Sigmoid colon (tissue), 7 donors: ENCODE data around the gene SCYGR6. TPM values are rescaled to one million over a fixed set of nuclear protein-coding genes. Genes with fewer than 3 reads are reported as not detected.

Experiments used
- DNase-seq: peaks from one replicate; pipeline ENCODE4 v3.0.0-alpha.2; 2019
- H3K27ac ChIP-seq, 4 donors: fragments of 200-600 bp; sonication (generic); one replicate each; pipeline ENCODE4 v1.5.1; 2016 to 2019; ENCODE audit warnings: mild to moderate bottlenecking in 1 of 4
- H3K27me3 ChIP-seq, 3 donors: fragments of 200-600 bp; sonication (generic); one replicate each; pipeline ENCODE4 v1.5.1; 2019; ENCODE audit warnings: mild to moderate bottlenecking in 1 of 3
- H3K36me3 ChIP-seq, 4 donors: fragments of 200-600 bp; sonication (generic); one replicate each; pipeline ENCODE4 v1.5.1; 2016 to 2019
- H3K4me1 ChIP-seq, 4 donors: fragments of 200-600 bp; sonication (generic); one replicate each; pipeline ENCODE4 v1.5.1; 2017 to 2019
- H3K4me3 ChIP-seq, 4 donors: fragments of 200-600 bp; sonication (generic); one replicate each; pipeline ENCODE4 v1.5.1; 2017 to 2019; ENCODE audit warnings: mild to moderate bottlenecking in 2 of 4, moderate library complexity in 1 of 4
- H3K9me3 ChIP-seq, 4 donors: fragments of 200-600 bp in 3 of 4; sonication (generic) in 3 of 4; one replicate each; pipeline versions ENCODE4 v1.5.1 to v1.6.1; 2013 to 2019
- CTCF ChIP-seq, 4 experiments: fragments of 450-650 bp in 3 of 4; fragments of 200-600 bp in 1 of 4; IDR thresholded peaks; one replicate each; pipeline ENCODE4 v1.5.1; 2016 to 2019; ENCODE audit warnings: antibody characterized with exemption in 4 of 4, mild to moderate bottlenecking in 3 of 4, moderate library complexity in 2 of 4
- EP300 ChIP-seq, 4 donors: sonication (generic); formaldehyde crosslinking; IDR thresholded peaks; one replicate each; pipeline ENCODE4 v1.6.1; 2017; ENCODE audit warnings: antibody characterized with exemption in 4 of 4
- POLR2A ChIP-seq, 2 donors: fragments of 450-650 bp; IDR thresholded peaks; one replicate each; pipeline ENCODE4 v1.6.1; 2016; ENCODE audit warnings: antibody characterized with exemption in 2 of 2, mild to moderate bottlenecking in 2 of 2, moderate library complexity in 2 of 2
- POLR2AphosphoS5 ChIP-seq, 4 donors: sonication (generic); formaldehyde crosslinking; IDR thresholded peaks; one replicate each; pipeline ENCODE4 v1.6.1; 2017; ENCODE audit warnings: antibody characterized with exemption in 4 of 4
- WGBS, 2 donors: extraction: QIAGEN DNeasy Blood & Tissue Kit; methylation state at CpG; one replicate each; pipeline ENCODE4 v1.1.7; 2013; 5-methylcytosine and 5-hydroxymethylcytosine counted together
- intact Hi-C: fragments of 100-400 bp; cut with DNase I; formaldehyde crosslinking; loops from one replicate; pipeline ENCODE4 v1.15.1; 2023
- polyA plus RNA-seq, 3 donors: library from polyadenylated mRNA; stranded (reverse); fragments of 200-250 nt; gene quantifications; one replicate each; pipeline ENCODE4 v1.2.3, GENCODE V29; 2013
- total RNA-seq, 4 donors: library from RNA; depleted of rRNA; stranded (reverse); fragments of >200 nt; gene quantifications; one replicate each; pipeline ENCODE4 v1.1.0, GENCODE V29; 2016
- donor health status: healthy with polysubstance abuse.
- donor health status: Bipolar disorder and iron deficiency.
- donor health status: healthy.

SCYGR6 gene
- total RNA-seq (not detected), polyA plus RNA-seq (not detected)

- H3K4me3 ChIP-seq = no peak within 1 kb of the TSS
- H3K36me3 ChIP-seq = no peaks in the 10 kb centered on the region
- no peak for DNase-seq
- H3K4me1 ChIP-seq = no peaks in the 10 kb centered on the region
- no peaks in the 10 kb centered on the region for H3K27me3 ChIP-seq
- TF ChIP-seq POLR2A (IDR thresholded peaks at IDR 0.05) = no peak
- no peak within 1 kb of the TSS for H3K27ac ChIP-seq
- intact Hi-C loops = no loop called here
- 93% methylated on average over 15 of the region's 15 CpGs for WGBS, 2 donors
- no peaks in the 10 kb centered on the region for H3K9me3 ChIP-seq
Measured at GRCh38 chr2:227724394-227725039, at the start of gene SCYGR6. SCYGR6 (minus strand) TSS chr2:227724757; CDS start chr2:227724757, 0 bp downstream.

- WGBS, 2 donors = 35 to 58% methylated on average over 15 of the region's 15 CpGs
- no peaks in the 10 kb centered on the region for H3K9me3 ChIP-seq
- intact Hi-C loops = no loop called here
- H3K36me3 ChIP-seq = no peaks in the 10 kb centered on the region
- no peaks in the 10 kb centered on the region for H3K27me3 ChIP-seq
- no peak overlapping the region for H3K27ac ChIP-seq
- no peak overlapping the region for H3K4me3 ChIP-seq
- H3K4me1 ChIP-seq = no peaks in the 10 kb centered on the region
- TF ChIP-seq POLR2A (IDR thresholded peaks at IDR 0.05) = no peak
- DNase-seq = no peak
Measured at GRCh38 chr2:227774011-227774624, 49.6 kb upstream of the SCYGR6 start.

- WGBS, 2 donors = 57 to 62% methylated on average over 2 of the region's 2 CpGs
- intact Hi-C loops = no loop called here
- Histone ChIP-seq H3K4me3 (no peak overlapping the region), H3K27ac (no peak overlapping the region), H3K27me3 (no peaks in the 10 kb centered on the region), H3K36me3 (no peaks in the 10 kb centered on the region), H3K4me1 (no peaks in the 10 kb centered on the region), H3K9me3 (no peaks in the 10 kb centered on the region)
- TF ChIP-seq EP300 (IDR thresholded peaks at IDR 0.05) (no peak), POLR2AphosphoS5 (IDR thresholded peaks at IDR 0.05) (no peak), POLR2A (IDR thresholded peaks at IDR 0.05) (no peak), CTCF (IDR thresholded peaks at IDR 0.05) (no peak)
- no peak for DNase-seq
Measured at GRCh38 chr2:227772932-227773331, 48.4 kb upstream of the SCYGR6 start.

- TF ChIP-seq POLR2A (IDR thresholded peaks at IDR 0.05) (no peak), POLR2AphosphoS5 (IDR thresholded peaks at IDR 0.05) (no peak), CTCF (IDR thresholded peaks at IDR 0.05) (no peak), EP300 (IDR thresholded peaks at IDR 0.05) (no peak)
- intact Hi-C loops = no loop called here
- WGBS, 2 donors = 81 to 84% methylated on average over 5 of the region's 5 CpGs
Measured at GRCh38 chr2:227772197-227772661, 47.7 kb upstream of the SCYGR6 start.

GRCh38 chr2:227767830-227768229 is 43.3 kb upstream of the SCYGR6 start:
- 94 to 96% methylated on average over 22 of the region's 22 CpGs for WGBS, 2 donors
- H3K36me3 ChIP-seq = no peaks in the 10 kb centered on the region
- H3K4me1 ChIP-seq = peaks cover 0 to 5% (median 2%) of the 10 kb centered on the region in 4 donors
- intact Hi-C loops = loop anchor here (2.0 to 5.0 kb wide), 2 partner anchors 296 to 361 kb away; partner anchors contain the start of gene AGFG1
- DNase-seq = no peak
- no peak overlapping the region for H3K27ac ChIP-seq
- TF ChIP-seq EP300 (IDR thresholded peaks at IDR 0.05) = no peak
- TF ChIP-seq POLR2A (IDR thresholded peaks at IDR 0.05) = no peak
- no peak for TF ChIP-seq POLR2AphosphoS5 (IDR thresholded peaks at IDR 0.05)
- TF ChIP-seq CTCF (IDR thresholded peaks at IDR 0.05) = no peak
- no peaks in the 10 kb centered on the region for H3K27me3 ChIP-seq
- H3K4me3 ChIP-seq = no peak overlapping the region
- no peaks in the 10 kb centered on the region for H3K9me3 ChIP-seq

More at GRCh38 chr2:227772197-227772661, 47.7 kb upstream of the SCYGR6 start:
- Histone ChIP-seq H3K9me3 (no peaks in the 10 kb centered on the region), H3K36me3 (no peaks in the 10 kb centered on the region), H3K27ac (no peak overlapping the region), H3K4me3 (no peak overlapping the region), H3K27me3 (no peaks in the 10 kb centered on the region), H3K4me1 (no peaks in the 10 kb centered on the region)
- no peak for DNase-seq
